WTC11 (cell line): ENCODE measurements around the gene SLC6A15. TPM values are rescaled to one million over a fixed set of nuclear protein-coding genes. Genes with fewer than 3 reads are reported as not detected.

Experiments
- ATAC-seq: fragments of 200-7000 bp; cut with Tn5 transposase; 2 replicates; pipeline ENCODE4 v1.10.0; 2021; ENCODE audit warnings: mild to moderate bottlenecking, moderate library complexity
- Bru-seq: library from RNA; stranded (reverse); fragments of 400-500 nt; gene quantifications from one replicate; lab custom pipeline; 2021; lab: Mats Ljungman, UMichigan
- CTCF ChIA-PET: fragments of 300-600 bp; sonication (Branson Sonifier 250); formaldehyde crosslinking; loops from one replicate; lab custom pipeline; 2021; ENCODE audit warnings: antibody characterized with exemption; lab: Charles Lee
- POLR2A ChIA-PET: fragments of 350-600 bp; sonication (Branson Sonifier 250); formaldehyde crosslinking; loops from one replicate; lab custom pipeline; 2021; ENCODE audit warnings: antibody characterized with exemption; lab: Charles Lee
- DNase-seq: peaks from one replicate; pipeline ENCODE4 v3.0.0; 2021; ENCODE audit warnings: low spot score
- H3K27ac Mint-ChIP-seq: 2 replicates; pipeline ENCODE4 v1.8.0; 2021; ENCODE audit warnings: mixed read lengths
- H3K27me3 Mint-ChIP-seq: 2 replicates; pipeline ENCODE4 v1.8.0; 2021; ENCODE audit warnings: low read depth, mild to moderate bottlenecking, moderate library complexity, mixed read lengths
- H3K36me3 Mint-ChIP-seq: 2 replicates; pipeline ENCODE4 v1.8.0; 2021; ENCODE audit warnings: mixed read lengths
- H3K4me1 Mint-ChIP-seq: 2 replicates; pipeline ENCODE4 v1.8.0; 2022; ENCODE audit warnings: mixed read lengths
- H3K4me3 Mint-ChIP-seq: 2 replicates; pipeline ENCODE4 v1.8.0; 2021; ENCODE audit warnings: mild to moderate bottlenecking, moderate library complexity, mixed read lengths
- H3K9me3 Mint-ChIP-seq: 2 replicates; pipeline ENCODE4 v1.8.0; 2021; ENCODE audit warnings: mixed read lengths
- CTCF ChIP-seq: fragments of 200-600 bp; IDR thresholded peaks from 2 replicates; pipeline ENCODE4 v1.8.0; 2022; ENCODE audit warnings: antibody characterized with exemption
- FOXP1 ChIP-seq: sonication (generic); formaldehyde crosslinking; IDR thresholded peaks from 2 replicates; pipeline ENCODE4 v1.8.0; 2022; ENCODE audit warnings: missing genetic modification reagents, mild to moderate bottlenecking, moderate library complexity, borderline replicate concordance
- GABPB1 ChIP-seq: sonication (generic); formaldehyde crosslinking; IDR thresholded peaks from 2 replicates; pipeline ENCODE4 v1.8.1; 2023; ENCODE audit warnings: mild to moderate bottlenecking, missing genetic modification reagents
- GRHL2 ChIP-seq: fragments of 250-450 bp; sonication (Bioruptor Pico); IDR thresholded peaks from 2 replicates; pipeline ENCODE4 v1.8.0; 2022; ENCODE audit warnings: mild to moderate bottlenecking, moderate library complexity; ENCODE audit not compliant: insufficient replicate concordance, severe bottlenecking
- GTF2I ChIP-seq: fragments of 250-450 bp; sonication (Bioruptor Pico); conservative IDR thresholded peaks from 2 replicates; pipeline ENCODE4 v1.4.0; 2021; ENCODE audit warnings: mild to moderate bottlenecking
- HMGA2 ChIP-seq: fragments of 250-450 bp; sonication (Bioruptor Pico); IDR thresholded peaks from 2 replicates; pipeline ENCODE4 v1.4.0; 2021; ENCODE audit warnings: mild to moderate bottlenecking, moderate library complexity
- JAZF1 ChIP-seq: fragments of 250-450 bp; sonication (Bioruptor Pico); IDR thresholded peaks from 2 replicates; pipeline ENCODE4 v1.9.0; 2021; ENCODE audit warnings: moderate library complexity, mild to moderate bottlenecking, inconsistent platforms
- KAT7 ChIP-seq: sonication (generic); formaldehyde crosslinking; IDR thresholded peaks from 2 replicates; pipeline ENCODE4 v1.8.1; 2023; ENCODE audit warnings: missing genetic modification reagents, mild to moderate bottlenecking, borderline replicate concordance
- MAX ChIP-seq: sonication (generic); formaldehyde crosslinking; IDR thresholded peaks from 2 replicates; pipeline ENCODE4 v1.8.0; 2022; ENCODE audit warnings: mild to moderate bottlenecking, missing genetic modification reagents
- NFATC4 ChIP-seq: fragments of 250-450 bp; sonication (Bioruptor Pico); IDR thresholded peaks from 2 replicates; pipeline ENCODE4 v1.9.0; 2021; ENCODE audit warnings: mild to moderate bottlenecking
- NR2C2 ChIP-seq: sonication (generic); formaldehyde crosslinking; IDR thresholded peaks from 2 replicates; pipeline ENCODE4 v1.8.0; 2022; ENCODE audit warnings: mild to moderate bottlenecking, missing genetic modification reagents
- SMAD3 ChIP-seq: sonication (generic); formaldehyde crosslinking; IDR thresholded peaks from 2 replicates; pipeline ENCODE4 v1.8.0; 2022; ENCODE audit warnings: missing genetic modification reagents, mild to moderate bottlenecking, borderline replicate concordance
- SP1 ChIP-seq: sonication (generic); formaldehyde crosslinking; conservative IDR thresholded peaks from 2 replicates; pipeline ENCODE4 v1.8.1; 2022; ENCODE audit warnings: missing genetic modification reagents
- TCF7 ChIP-seq: sonication (generic); formaldehyde crosslinking; IDR thresholded peaks from 2 replicates; pipeline ENCODE4 v1.8.0; 2022; ENCODE audit warnings: mild to moderate bottlenecking, low read depth, missing genetic modification reagents, moderate library complexity
- TEAD4 ChIP-seq: sonication (generic); formaldehyde crosslinking; IDR thresholded peaks from 2 replicates; pipeline ENCODE4 v1.8.0; 2022; ENCODE audit warnings: mild to moderate bottlenecking, missing genetic modification reagents
- USF2 ChIP-seq: sonication (generic); formaldehyde crosslinking; IDR thresholded peaks from 2 replicates; pipeline ENCODE4 v1.8.1; 2023; ENCODE audit warnings: mild to moderate bottlenecking, missing genetic modification reagents, moderate library complexity
- ZBTB43 ChIP-seq: sonication (generic); formaldehyde crosslinking; IDR thresholded peaks from 2 replicates; pipeline ENCODE4 v1.8.1; 2023; ENCODE audit warnings: mild to moderate bottlenecking, missing genetic modification reagents
- ZNF532 ChIP-seq: fragments of 250-450 bp; sonication (Bioruptor Pico); IDR thresholded peaks from 2 replicates; pipeline ENCODE4 v1.9.0; 2021; ENCODE audit warnings: mild to moderate bottlenecking, borderline replicate concordance
- long read RNA-seq, 3 experiments: library from RNA in 1 of 3; library from capped mRNA in 1 of 3; library from polyadenylated mRNA in 1 of 3; unstranded in 2 of 3; stranded (forward) in 1 of 3; transcript quantifications; one replicate each; pipeline ENCODE4 v2.0.0, GENCODE V29; 2021
- total RNA-seq: library from RNA; stranded (reverse); gene quantifications from 3 replicates; pipeline ENCODE4 v1.2.3, GENCODE V29; 2021
- TF ChIP-seq, protein P1 (sequence below): fragments of 250-450 bp; sonication (Bioruptor Pico); IDR thresholded peaks from 2 replicates; pipeline ENCODE4 v1.8.0; 2021; ENCODE audit warnings: mild to moderate bottlenecking

Gene SLC6A15
- total RNA-seq (27.0 to 30.7 TPM (median 27.2 TPM) in 3 replicates), Bru-seq, nascent RNA (percentile 84 among the genes with signal in this experiment)
- long read RNA-seq, experiment 1, full-length matches to known transcripts = 125 of 170 reads
- long read RNA-seq, experiment 1, partial matches to known transcripts = 16 of 170 reads
- long read RNA-seq, experiment 1, other reads (novel, unspliced or antisense) = 29 of 170 reads
- long read RNA-seq, experiment 2, full-length matches to known transcripts = 5 of 30 reads
- long read RNA-seq, experiment 2, partial matches to known transcripts = 4 of 30 reads
- long read RNA-seq, experiment 2, other reads (novel, unspliced or antisense) = 21 of 30 reads
- long read RNA-seq, experiment 3, full-length matches to known transcripts = 7 of 16 reads
- long read RNA-seq, experiment 3, partial matches to known transcripts = 4 of 16 reads
- long read RNA-seq, experiment 3, other reads (novel, unspliced or antisense) = 5 of 16 reads

DNA sequence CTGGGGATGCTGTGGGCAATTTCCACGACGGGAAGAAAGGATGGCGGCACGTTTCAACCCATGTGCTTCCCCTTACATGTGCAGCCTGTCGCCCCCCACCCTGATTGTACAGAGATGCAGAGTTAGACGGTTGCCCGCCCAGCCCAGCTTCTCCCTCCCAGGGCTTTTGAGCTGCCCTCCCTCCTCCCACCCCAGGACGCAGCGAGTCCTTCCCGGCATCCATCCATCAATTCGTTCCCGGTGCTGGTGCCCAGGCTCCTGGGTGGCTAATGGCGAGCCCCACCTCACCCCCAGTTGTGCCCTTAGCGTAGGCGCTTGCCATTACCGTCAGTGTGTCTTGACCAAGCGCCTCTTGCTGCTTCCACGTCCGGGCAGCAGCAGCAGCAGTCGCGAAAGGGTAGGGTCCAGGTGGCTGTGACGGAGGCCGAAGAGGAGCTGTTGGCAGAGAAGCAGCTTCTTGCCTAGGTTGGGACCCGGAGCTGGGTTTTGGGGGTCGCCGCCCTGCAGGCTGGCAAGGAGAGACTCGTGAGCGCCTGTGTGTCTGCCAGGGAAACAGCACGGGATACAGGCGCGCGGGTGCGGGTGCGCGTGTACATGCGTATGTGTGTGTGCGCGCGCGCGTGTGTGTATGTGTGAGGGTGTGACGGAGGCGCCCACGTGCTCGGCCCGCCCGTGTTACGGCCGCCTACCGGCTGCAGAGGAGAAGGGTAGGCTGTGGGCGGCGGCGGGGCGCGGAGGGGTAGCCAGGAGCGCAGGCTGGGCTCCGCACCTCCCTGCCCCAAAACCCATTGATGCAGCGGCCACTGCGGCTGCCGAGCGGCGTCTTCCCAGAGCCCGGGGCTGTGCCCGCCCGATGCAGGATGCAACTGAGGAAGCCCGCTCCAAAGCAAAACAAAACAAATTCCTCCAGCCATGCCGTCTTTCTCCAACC is at the start of gene SLC6A15:
Gene SLC6A15 (minus strand): TSS at position 602 of the 931 bp plus-strand sequence. CDS start 20,679 bp downstream, outside the sequence.
- ChIA-PET POLR2A (interaction anchor here (0.6 to 1.0 kb wide), 2 partner anchors 29 to 33 kb away, joined by 3 read pairs; no protein-coding TSS in a partner anchor), CTCF (interaction anchor here (0.6 to 2.2 kb wide), 7 partner anchors 18 to 221 kb away, joined by 3 to 30 read pairs (median 3); partner anchors contain the start of genes LRRIQ1 and TSPAN19)
- Mint-ChIP-seq H3K27me3 (peaks cover 8% of the 10 kb centered on the region), H3K4me1 (peaks cover 16% of the 10 kb centered on the region), H3K36me3 (no peaks in the 10 kb centered on the region), H3K27ac (peak within 1 kb of the TSS; percentile 97), H3K9me3 (no peaks in the 10 kb centered on the region), H3K4me3 (peak within 1 kb of the TSS; percentile 93)
- DNase-seq (peak; percentile 87), ATAC-seq (peak; percentile 83)
- TF ChIP-seq GRHL2 (CRISPR knock-in tag) (no peak), ZBTB43 (CRISPR knock-in tag) (peak; percentile 92), JAZF1 (CRISPR knock-in tag) (no peak), CTCF (peak; percentile 50; the same call in 1 of the 2 replicates), MAX (CRISPR knock-in tag) (peak; percentile 97), NFATC4 (CRISPR knock-in tag) (no peak), GTF2I (CRISPR knock-in tag) (no peak), FOXP1 (peak; percentile 88; the same call in 1 of the 2 replicates), TEAD4 (CRISPR knock-in tag) (no peak), USF2 (CRISPR knock-in tag) (peak; percentile 88), SP1 (CRISPR knock-in tag) (no peak), NR2C2 (no peak), SMAD3 (CRISPR knock-in tag) (peak; percentile 74; the same call in 1 of the 2 replicates), KAT7 (CRISPR knock-in tag) (peak; percentile 76; the same call in 1 of the 2 replicates), GABPB1 (no peak), TCF7 (CRISPR knock-in tag) (no peak), HMGA2 (CRISPR knock-in tag) (no peak), ZNF532 (CRISPR knock-in tag) (no peak)
- TF ChIP-seq, protein P1, sequence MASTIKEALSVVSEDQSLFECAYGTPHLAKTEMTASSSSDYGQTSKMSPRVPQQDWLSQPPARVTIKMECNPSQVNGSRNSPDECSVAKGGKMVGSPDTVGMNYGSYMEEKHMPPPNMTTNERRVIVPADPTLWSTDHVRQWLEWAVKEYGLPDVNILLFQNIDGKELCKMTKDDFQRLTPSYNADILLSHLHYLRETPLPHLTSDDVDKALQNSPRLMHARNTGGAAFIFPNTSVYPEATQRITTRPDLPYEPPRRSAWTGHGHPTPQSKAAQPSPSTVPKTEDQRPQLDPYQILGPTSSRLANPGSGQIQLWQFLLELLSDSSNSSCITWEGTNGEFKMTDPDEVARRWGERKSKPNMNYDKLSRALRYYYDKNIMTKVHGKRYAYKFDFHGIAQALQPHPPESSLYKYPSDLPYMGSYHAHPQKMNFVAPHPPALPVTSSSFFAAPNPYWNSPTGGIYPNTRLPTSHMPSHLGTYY = no peak
